Prostate gland (tissue), 2 donors: ENCODE measurements around the gene CFAP91. TPM values are rescaled to one million over a fixed set of nuclear protein-coding genes. Genes with fewer than 3 reads are reported as not detected.

Experiments
- DNase-seq: peaks from one replicate; pipeline ENCODE4 v3.0.0-alpha.2; 2019; ENCODE audit warnings: low spot score
- H3K27ac ChIP-seq, 2 donors: fragments of 200-600 bp; sonication (generic); 2 replicates each; pipeline ENCODE4 v1.5.1; 2017 to 2019
- H3K27me3 ChIP-seq: fragments of 200-600 bp; sonication (generic); replicated peaks from 2 replicates; pipeline ENCODE4 v1.5.1; 2019; ENCODE audit not compliant: insufficient read depth
- H3K36me3 ChIP-seq, 2 donors: fragments of 200-600 bp; sonication (generic); 1 replicate in 1 of 2; 2 replicates in 1 of 2; pipeline versions ENCODE4 v1.5.1 to v1.8.1; 2017 to 2019
- H3K4me1 ChIP-seq: fragments of 200-600 bp; sonication (generic); replicated peaks from 2 replicates; pipeline ENCODE4 v1.5.1; 2019
- H3K4me3 ChIP-seq, 2 donors: fragments of 200-600 bp; sonication (generic); 2 replicates each; pipeline ENCODE4 v1.5.1; 2017 to 2019
- H3K9me3 ChIP-seq: fragments of 200-600 bp; sonication (generic); 2 replicates; pipeline ENCODE4 v1.5.1; 2017
- POLR2A ChIP-seq: fragments of 450-650 bp; IDR thresholded peaks from one replicate; pipeline ENCODE4 v1.6.1; 2016; ENCODE audit warnings: antibody characterized with exemption, mild to moderate bottlenecking
- POLR2AphosphoS5 ChIP-seq: sonication (generic); formaldehyde crosslinking; IDR thresholded peaks from one replicate; pipeline ENCODE4 v1.6.1; 2017; ENCODE audit warnings: antibody characterized with exemption
- WGBS: methylation state at CpG from one replicate; pipeline ENCODE4 v1.1.5; 2018; 5-methylcytosine and 5-hydroxymethylcytosine counted together
- intact Hi-C: fragments of 100-400 bp; cut with DNase I; formaldehyde crosslinking; loops from one replicate; pipeline ENCODE4 v1.14.2; 2022
- total RNA-seq, 2 donors: library from RNA; depleted of rRNA; stranded (reverse); fragments of >200 nt; gene quantifications; one replicate each; pipeline ENCODE4 v1.1.0, GENCODE V29; 2016
- TF ChIP-seq, protein P1 (sequence below), 4 experiments: fragments of 200-600 bp in 2 of 4; fragments of 450-650 bp in 2 of 4; sonication (generic) in 2 of 4; IDR thresholded peaks; 1 replicate in 3 of 4; 2 replicates in 1 of 4; pipeline ENCODE4 v1.5.1; 2016 to 2019; ENCODE audit warnings: antibody characterized with exemption in 4 of 4, mild to moderate bottlenecking in 2 of 4, moderate library complexity in 2 of 4

The CFAP91 gene
- 10 to 100 TPM in 1 of 2 donors, 1 to 10 TPM in 1; 2.5 to 11.6 TPM for total RNA-seq

DNA sequence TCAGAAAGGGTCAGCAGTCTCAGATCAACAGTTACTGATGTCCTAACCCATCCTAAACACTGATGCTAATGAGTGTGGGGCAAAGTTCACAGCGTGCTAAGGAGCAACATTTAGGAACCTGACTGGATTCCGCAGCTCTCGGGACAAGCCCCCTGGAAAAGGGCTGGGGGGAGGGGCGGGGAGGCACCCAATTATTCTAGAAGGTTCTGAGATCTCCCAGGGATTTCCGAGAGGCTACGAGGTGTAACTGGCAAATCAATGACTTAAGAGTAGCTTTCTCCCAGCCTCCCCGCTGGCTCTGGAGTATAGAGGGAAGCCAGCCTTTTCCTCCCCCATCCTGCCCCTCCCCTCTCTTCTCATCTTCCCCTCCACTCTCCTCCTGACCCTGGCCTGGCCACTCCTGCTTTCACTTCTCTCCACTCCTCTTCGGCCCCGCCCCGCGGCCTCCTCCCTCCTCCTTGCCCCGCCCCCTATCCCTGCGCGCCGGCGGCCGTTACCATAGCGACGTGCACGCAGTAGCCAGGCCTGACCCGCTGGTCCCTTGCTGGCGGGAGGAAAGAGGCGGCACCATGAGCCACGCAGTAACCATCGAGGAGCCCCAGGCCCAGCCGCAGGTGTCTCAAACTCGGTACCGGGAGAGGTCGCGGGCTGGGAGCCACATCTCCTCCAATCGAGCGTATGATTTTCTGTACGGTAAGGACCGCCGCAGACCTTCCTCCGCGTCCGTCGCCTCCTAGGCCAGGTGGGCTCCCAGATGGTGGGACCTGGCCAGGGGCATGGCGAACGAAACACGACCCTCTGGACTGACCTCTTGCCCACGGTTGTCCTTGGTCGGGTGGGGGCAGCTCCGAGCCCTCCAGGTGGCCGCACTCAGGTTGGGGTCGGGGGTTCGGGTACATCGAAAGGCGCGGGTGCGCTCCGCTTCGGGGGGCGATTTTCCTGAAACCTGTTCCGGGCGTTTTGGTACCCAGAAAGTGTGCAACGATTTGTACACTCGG lies at the start of gene CFAP91:
Gene CFAP91 (plus strand): TSS at position 493 of the 998 bp plus-strand sequence. CDS start 77 bp downstream, at position 570.
- TF ChIP-seq, protein P1, sequence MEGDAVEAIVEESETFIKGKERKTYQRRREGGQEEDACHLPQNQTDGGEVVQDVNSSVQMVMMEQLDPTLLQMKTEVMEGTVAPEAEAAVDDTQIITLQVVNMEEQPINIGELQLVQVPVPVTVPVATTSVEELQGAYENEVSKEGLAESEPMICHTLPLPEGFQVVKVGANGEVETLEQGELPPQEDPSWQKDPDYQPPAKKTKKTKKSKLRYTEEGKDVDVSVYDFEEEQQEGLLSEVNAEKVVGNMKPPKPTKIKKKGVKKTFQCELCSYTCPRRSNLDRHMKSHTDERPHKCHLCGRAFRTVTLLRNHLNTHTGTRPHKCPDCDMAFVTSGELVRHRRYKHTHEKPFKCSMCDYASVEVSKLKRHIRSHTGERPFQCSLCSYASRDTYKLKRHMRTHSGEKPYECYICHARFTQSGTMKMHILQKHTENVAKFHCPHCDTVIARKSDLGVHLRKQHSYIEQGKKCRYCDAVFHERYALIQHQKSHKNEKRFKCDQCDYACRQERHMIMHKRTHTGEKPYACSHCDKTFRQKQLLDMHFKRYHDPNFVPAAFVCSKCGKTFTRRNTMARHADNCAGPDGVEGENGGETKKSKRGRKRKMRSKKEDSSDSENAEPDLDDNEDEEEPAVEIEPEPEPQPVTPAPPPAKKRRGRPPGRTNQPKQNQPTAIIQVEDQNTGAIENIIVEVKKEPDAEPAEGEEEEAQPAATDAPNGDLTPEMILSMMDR (IDR thresholded peaks at IDR 0.05): no peak
- TF ChIP-seq POLR2AphosphoS5: peak; percentile 75
- intact Hi-C loops: no loop called here
- 4% methylated on average over 59 of the region's 59 CpGs for WGBS
- H3K9me3 ChIP-seq: no peaks in the 10 kb centered on the region
- H3K27ac ChIP-seq: peak within 1 kb of the TSS; percentile 46 to 56
- H3K4me3 ChIP-seq: peak within 1 kb of the TSS; percentile 40 to 47
- no peaks in the 10 kb centered on the region for H3K36me3 ChIP-seq
- no peaks in the 10 kb centered on the region for H3K4me1 ChIP-seq
- DNase-seq: peak; percentile 96
- no peaks in the 10 kb centered on the region for H3K27me3 ChIP-seq

- 42% methylated on average over 2 of the region's 2 CpGs for WGBS
- H3K9me3 ChIP-seq: no peaks in the 10 kb centered on the region
- TF ChIP-seq, protein P1 (IDR thresholded peaks at IDR 0.05): no peak
- TF ChIP-seq POLR2AphosphoS5: no peak
- no peak for TF ChIP-seq POLR2A
- H3K27me3 ChIP-seq: no peaks in the 10 kb centered on the region
- intact Hi-C loops: no loop called here
- H3K36me3 ChIP-seq: no peaks in the 10 kb centered on the region
- no peak overlapping the region for H3K27ac ChIP-seq
- H3K4me3 ChIP-seq: no peak overlapping the region
- H3K4me1 ChIP-seq: no peaks in the 10 kb centered on the region
- DNase-seq: no peak
Measured at GRCh38 chr3:119653876-119654275, 48.9 kb upstream of the CFAP91 start.

GRCh38 chr3:119657887-119658702 lies 44.7 kb upstream of the CFAP91 start:
- H3K9me3 ChIP-seq: no peaks in the 10 kb centered on the region
- no peak overlapping the region for H3K4me3 ChIP-seq
- 70% methylated on average over 4 of the region's 4 CpGs for WGBS
- H3K27ac ChIP-seq: no peak overlapping the region
- TF ChIP-seq, protein P1 (IDR thresholded peaks at IDR 0.05): no peak
- TF ChIP-seq POLR2AphosphoS5 (no peak), POLR2A (no peak)
- H3K4me1 ChIP-seq: no peaks in the 10 kb centered on the region
- DNase-seq: no peak
- no peaks in the 10 kb centered on the region for H3K27me3 ChIP-seq
- intact Hi-C loops: no loop called here
- no peaks in the 10 kb centered on the region for H3K36me3 ChIP-seq

DNA sequence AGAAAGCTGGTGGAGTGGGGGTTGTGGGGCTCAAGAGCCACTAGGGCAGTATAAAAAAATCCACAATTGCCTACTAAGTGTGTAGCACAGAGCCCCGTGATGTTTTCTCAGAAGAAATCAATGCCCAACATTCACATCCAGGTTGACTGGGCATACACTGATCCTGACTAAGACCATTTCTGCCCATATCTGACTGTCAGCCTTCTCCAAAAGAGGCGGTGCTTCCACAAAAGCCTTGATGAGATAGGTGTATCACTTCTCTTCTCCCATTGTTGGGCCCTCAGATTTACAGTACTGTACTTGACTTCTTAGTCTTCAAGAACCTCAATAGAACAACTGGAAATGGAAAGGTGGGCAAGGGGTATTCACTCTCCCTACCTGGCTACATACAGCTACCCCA lies 43.8 kb upstream of the CFAP91 start:
- no peak for TF ChIP-seq POLR2A
- no peak for TF ChIP-seq POLR2AphosphoS5
- TF ChIP-seq, protein P1 (IDR thresholded peaks at IDR 0.05): no peak
- no peak for DNase-seq
- no peaks in the 10 kb centered on the region for H3K27me3 ChIP-seq
- intact Hi-C loops: no loop called here
- H3K27ac ChIP-seq: no peak overlapping the region
- no peaks in the 10 kb centered on the region for H3K36me3 ChIP-seq
- no peaks in the 10 kb centered on the region for H3K4me1 ChIP-seq
- 98% methylated on average over 2 of the region's 2 CpGs for WGBS
- no peaks in the 10 kb centered on the region for H3K9me3 ChIP-seq
- H3K4me3 ChIP-seq: no peak overlapping the region
